HG03521 (cell line): ENCODE results near the gene TFF2.

Experiments
- ATAC-seq: cut with Tn5 transposase; IDR thresholded peaks from one replicate; pipeline ENCODE4 v1.9.1; 2021; ENCODE audit warnings: mild to moderate bottlenecking, moderate library complexity; ENCODE audit not compliant: unreplicated experiment

Gene TFF2, protein sequence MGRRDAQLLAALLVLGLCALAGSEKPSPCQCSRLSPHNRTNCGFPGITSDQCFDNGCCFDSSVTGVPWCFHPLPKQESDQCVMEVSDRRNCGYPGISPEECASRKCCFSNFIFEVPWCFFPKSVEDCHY

DNA sequence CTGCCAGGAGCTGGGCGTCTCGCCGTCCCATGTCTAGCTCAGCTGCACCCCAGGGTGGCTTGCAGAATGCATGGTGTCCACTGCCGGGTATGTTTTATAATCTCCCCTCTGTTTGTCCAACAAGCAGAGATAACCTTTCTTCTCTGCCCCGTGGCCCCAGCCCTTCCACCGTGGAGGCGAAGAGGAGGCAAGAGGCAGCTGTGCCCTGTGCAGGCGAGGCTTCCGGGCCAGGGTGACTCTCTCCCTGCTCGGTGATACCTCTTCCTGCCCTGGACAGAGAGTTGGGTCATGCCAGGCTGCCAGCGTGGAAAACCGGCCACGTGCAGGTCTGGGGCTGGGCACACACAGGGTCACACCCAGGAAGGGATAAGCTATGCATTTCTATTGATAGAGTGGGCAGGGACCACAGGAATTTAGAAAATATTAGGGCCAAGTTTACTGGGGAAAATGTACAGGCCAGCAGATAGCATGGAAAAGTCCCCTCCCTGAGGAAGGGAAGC, at the start of gene TFF2:
TFF2 (minus strand) TSS at position 68 of the 500 bp plus-strand sequence; CDS start at position 31, 37 bp downstream.
- no peak for ATAC-seq

DNA sequence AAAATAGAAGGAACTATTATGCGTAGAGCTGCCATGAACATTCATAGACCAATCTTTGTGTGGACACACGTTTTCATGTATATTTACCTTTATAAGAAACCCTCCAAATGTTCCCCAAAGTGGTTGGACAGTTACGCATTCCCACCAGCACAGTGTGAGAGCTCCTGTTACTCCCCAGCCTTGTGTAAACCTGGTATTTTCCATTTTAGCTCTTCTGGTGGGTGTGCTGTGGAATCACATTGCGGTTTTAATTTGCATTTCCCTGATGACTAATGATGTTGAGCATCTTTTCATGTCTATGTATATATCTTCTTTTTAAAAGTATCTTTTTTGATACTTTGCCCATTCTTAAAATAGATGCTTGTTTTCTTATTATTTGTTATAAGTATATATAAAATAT, 49.7 kb upstream of the TFF2 start:
- no peak for ATAC-seq

DNA sequence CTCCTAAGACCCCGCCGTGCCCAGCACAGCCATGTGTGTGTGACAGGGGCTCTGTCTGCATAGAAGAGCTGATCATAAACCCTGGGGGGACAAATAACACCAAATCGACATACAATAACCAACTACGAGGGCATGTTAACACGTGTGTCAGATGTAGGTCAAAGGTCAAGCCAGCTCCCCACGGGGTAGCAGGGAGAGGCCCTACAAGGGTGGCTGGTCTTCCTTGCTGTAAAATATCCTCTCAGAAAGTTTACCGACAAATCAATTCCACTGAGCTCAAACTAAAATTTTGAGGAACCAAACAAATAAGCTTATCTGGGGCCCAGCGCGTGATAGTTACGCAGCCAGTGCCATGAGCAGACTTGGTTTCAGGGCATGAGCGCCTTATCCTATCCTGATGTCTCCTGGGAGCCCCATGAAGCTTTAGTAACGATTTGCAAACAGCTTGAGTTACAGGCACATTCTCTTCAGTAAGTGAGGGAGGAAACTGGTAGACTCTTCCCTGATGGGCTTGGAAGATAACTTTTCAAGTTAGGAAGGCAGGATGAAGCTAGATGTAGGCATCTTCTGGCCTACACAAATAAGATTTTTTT, 47.7 kb upstream of the TFF2 start:
- ATAC-seq, result no peak

DNA sequence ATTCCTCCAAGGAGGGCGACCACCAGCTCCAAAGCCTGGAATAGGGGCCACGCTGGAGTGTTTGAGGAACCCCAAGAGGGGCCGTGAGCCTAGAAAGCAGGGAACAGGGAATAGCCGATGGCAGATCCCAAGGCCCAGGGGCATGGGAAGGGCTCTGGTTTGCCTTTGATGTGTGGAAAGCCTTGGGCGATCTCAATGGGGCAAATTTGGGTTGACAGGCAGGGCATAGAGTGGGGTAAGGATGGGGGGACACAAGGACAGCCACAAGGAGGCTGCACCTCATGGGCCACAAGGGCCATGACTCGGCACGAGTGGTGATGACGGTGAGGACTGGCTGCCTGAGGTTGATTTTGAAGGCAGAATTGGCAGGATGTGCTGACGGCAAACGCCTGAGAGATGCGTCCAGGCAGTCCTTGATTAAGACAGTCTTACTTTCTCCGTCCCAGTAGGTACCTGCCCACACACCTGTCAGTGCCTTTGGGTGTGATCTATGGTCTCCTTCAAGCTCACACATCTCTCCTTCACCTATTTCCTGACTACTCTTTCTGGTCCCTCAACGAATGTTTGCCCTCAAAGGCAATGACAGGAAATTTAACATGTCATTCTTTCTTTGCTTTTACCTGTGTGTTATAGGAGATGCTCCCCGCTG, 47.1 kb upstream of the TFF2 start:
- ATAC-seq, result no peak

DNA sequence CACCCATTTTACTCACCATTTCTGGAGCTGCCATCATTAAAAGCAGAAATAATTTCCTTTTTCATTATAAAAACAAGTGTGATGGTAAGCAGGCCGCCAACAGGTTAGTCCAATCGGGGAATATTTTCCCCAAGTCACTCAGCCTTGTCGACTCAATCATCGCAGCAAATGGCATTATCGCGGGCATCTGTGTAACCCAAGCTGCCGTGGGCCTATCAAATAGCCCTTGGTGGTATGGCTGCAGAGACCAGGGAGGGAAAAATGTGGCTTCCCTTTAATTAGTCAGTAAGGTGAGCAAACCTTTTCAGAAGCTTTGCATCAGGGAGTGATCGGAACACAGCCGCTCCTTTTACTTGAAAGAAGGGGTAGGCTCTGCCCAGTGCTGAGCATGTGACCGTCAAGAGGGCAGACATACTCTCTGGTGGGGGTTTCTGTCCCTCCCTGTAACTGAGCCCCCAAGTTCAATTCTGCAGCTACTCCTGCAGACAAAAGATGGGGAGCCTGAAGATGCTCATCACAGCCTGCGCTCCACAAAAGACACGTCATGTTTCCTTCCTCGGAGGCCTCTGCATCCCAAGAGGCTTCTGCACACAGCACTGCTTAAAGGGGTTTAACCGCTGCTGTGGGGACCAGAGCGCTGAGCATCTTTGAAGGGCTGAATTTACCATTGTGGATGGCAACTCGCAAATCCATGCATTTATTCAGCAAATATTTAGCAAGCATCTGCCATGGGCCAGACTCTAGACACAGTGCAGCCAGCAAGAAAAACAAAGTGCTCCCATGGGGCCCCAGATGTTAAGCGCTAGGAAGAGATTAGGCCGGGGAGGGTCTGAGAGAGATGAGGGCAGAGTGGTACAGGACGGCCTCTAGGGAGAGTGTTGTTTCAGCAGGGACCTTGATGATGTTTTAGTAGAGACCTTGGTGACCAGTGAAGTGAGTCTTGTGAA, 46.3 kb upstream of the TFF2 start:
- no peak for ATAC-seq

DNA sequence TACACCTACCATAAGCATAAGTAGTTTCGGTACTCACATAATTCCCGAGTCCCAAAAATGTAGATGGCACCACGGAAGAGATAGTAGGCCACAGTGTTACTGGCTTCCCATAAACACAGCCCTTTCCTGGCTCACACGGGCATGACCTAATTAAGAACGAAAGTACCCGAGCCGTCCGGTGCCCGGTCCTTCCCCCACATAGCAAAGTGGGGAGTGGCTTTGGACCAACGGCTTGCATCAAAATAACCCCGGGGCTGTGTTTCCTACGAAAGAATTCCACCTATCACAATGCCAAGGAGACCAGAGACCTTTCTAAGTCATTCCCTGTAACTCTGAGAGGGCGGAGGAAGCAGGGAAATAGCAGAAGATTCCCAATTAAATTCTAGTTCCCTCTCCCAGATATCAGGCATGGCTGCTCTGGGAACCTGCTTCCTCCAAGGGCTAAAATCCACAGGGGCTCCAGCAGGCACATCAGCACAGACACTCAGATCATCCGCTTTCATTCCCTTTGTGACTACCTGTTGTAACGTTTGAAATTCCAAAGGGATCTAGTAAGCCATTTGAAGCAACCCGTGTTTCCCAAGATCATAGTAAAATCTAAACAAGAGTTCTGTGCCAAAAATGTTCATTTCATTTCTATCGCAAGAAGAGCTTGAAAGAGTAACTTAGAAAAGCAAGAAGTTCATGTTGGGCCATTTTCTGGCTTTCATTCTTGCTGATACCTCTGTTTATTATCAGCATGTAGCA, 45.3 kb upstream of the TFF2 start, which contains the start of gene TMPRSS3:
TMPRSS3 (minus strand) TSS at position 148 of the 747 bp plus-strand sequence. CDS start 635 bp downstream, outside the sequence.
- ATAC-seq, result no peak

DNA sequence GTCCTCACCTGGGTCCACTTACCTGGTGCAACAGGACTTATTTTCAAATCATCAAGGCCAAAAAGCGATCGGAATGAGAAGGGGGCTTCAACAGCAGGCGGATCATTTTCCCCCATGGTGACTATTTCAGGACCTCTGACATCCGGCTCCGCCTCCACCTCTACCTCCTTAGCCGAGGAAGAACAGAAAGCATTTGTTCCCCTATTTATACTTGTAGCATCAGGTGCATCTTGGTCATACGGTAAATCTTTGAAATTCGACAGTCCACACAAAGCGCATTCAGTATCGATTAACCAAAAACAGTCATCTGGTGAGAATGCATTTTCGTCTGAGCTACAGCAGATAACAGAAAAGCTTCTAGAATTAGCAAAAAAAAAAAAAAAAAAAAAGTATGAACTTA, 44.5 kb upstream of the TFF2 start:
- no peak for ATAC-seq

DNA sequence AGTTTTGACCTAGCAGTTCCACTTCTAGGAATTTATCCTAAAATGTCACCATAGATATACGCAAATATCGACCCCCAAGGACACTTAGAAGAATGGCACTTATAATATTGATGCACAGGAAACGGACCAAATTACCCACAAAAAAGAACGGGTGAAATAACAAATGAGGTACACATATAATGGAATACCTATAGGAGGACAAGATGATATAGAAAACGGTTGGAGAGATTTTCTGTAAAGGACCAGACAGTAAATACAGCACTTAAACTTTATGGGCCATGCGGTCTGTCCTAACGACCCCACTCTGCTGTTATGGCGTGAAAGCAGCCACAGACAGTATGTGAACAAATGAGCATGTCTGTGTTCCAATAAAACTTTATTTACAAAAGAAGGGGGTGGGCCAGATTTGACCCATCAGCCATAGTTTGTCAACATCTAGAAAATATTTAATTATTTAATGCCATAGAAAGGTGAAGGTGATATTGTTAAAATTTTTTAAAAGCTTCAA, 42.7 kb upstream of the TFF2 start:
- ATAC-seq, result no peak

DNA sequence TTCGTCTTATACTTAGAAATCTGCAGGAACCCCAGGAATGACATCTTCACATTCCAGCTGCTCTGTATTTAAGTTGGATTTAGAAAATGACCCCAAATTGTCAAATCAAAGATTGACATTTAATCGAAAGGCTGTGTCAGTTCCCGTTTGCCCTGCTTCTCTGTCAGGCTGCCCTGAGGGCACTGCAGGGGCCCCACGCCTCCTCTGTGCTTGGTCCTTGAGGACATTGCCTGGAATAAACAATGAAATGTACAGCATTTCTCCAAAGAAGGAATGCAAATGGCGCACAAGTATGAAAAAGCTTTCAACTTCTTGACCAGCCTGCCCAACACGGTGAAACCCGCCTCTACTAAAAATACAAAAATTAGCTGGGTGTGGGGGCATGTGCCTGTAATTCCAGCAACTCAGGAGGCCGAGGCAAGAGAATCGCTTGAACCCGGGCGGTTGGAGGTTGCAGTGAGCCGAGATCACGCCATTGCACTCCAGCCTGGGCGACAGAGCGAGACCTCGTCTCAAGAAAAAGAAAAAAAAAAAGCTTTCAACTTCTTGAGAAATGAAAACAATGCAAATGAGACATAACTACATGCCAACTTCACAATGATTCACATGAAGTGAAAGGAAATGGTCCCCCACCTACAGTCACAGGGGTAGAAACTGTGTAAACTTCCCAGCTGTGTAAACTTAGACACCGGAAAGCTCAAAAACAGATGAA, 42.1 kb upstream of the TFF2 start:
- ATAC-seq, result no peak

DNA sequence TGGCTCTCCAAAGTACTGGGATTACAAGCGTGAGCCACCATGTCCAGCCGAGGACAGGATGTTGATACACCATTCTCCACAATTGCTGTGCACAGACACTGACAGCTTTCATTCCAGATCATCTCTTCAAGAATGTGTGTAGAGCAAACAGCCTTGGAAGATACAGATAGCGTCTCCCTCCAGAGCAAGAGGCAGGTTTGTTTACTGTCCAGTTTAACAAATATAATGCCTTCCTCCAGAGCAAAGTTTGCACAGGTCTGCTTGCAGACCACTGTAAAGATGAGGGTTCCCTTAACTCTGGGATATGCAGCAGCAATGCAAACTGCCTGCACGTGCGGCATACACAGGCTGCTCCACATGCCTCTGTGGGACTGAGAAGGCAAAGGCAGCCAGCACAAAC, 40.5 kb upstream of the TFF2 start:
- ATAC-seq, result no peak

DNA sequence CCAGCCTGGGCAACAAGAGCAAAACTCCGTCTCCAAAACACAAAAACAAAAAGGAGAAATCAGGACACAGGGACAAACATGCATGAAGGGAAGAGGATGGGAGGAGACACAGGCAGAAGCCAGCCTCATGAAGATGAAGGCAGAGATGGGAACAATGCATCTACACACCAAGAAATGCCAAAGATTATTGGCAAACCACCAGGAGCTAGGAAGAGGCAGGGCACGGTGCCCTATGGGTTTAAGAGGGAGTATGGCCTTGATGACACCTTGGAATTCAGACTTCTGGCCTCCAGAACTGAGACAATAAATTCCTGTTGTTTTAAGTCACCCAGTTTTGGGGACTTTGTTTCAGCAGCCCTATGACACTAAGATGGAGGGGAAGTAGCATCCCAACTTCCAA, 39.9 kb upstream of the TFF2 start:
- no peak for ATAC-seq

DNA sequence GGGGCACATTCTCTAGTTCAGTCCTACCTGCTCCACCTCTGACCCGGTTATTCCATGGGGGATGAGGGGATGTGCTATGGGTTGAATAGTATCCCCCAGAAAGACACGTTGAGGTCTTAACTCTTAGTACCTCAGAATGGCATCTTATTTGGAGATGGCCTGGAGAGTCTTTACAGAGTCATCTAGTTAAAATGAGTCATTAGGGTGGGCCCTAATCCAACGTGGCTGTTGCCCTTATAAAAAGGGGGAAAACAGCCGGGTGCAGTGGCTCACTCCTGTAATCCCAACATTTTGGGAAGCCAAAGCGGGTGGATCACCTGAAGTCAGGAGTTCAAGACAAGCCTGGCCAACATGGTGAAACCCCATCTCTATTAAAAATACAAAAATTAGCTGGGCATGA, 39.4 kb upstream of the TFF2 start:
- no peak for ATAC-seq

DNA sequence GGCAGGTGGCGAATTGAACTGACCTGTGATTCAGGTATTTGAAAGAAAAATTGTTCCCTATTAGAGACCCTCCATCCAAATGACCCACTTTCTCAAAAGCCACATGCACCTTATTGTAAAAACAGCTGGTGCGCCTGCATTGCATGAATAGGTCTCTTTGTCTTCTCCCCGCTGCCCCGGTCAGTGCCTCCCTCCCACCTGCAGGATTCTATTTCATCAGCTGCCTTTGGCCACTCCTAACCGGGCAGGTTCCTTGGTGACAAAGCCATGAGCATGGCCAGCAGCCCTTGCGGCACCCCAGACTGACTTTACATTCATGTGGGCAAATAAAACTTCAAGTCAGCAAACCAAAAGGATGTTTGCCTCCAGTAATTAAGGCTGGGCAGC, 38.6 kb upstream of the TFF2 start:
- no peak for ATAC-seq

DNA sequence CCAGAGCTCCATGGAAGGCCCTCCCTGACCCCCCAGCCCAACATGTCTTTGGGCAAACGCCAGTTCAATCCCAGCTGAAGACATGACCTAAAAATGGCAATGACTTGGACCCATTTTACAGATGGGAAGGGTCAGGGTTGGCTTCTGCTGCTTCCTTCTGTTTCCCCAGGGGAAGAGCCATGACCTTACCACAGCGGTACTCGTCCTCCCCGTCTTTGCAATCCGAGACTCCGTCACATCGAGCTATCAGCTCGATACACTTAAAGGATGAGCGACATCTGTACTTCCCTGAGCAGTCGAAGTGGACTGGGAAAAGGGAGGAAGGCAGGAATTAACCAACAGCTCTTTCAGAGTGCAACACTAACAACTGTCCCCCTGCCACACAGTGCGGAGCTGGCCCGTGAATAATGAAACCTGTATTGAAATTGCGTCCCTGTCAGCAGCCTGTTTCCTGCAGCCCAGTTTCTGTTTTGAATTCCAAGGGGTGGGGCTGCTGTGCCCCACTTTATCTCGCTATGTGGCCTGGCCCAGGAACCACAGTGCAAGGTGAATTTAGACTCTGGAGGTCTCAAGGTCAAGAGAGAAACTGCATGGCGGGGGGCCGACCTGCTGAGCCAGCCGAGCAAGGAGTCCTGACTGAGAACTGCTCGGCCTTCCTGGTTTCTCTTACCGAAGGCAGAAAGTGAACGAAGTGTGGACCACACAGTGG, 38.1 kb upstream of the TFF2 start:
- no peak for ATAC-seq

DNA sequence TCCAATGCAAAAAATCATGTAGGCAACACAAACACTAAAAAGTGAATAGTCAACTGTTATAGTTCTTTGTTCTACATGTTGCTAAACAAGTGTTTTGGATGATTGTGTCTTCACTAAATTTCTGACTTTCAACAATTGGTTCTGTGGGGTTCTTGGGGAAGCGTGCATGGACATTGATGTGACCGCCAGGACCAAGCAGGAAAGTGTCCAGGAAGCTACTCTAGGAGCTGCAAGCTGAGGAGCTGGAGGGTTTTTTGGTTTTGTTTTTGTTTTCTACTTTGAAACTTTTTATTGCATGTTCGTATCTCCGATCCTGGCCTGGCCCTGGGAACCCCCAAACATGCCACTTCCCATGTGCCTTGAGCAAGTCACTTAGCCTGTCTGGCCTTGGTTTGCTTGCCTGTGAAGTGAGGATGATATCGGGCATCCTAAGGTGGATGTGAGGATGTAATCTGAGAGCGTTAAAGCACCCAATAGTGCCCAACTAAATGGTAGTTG, 37.1 kb upstream of the TFF2 start:
- ATAC-seq, result no peak

DNA sequence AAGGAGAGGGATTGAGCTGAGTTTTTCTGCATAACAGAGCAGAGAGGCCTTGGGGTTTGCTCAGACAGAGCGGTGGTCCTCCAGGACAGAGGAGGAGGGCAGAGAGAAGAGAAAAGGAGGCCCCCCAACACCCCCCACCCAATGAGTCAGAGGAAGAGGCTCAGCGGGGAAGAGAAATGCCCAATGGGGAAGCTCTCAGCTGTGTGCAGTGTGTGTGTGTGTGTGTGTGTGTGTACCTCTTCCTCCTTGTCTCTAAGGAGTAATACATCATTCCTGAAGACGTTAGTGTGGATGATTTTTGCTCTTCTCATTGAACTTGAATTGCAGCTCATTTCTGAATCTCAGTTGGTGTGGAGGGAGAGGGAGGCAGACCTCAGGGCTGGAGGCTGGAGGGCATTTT, 36.4 kb upstream of the TFF2 start:
- no peak for ATAC-seq

DNA sequence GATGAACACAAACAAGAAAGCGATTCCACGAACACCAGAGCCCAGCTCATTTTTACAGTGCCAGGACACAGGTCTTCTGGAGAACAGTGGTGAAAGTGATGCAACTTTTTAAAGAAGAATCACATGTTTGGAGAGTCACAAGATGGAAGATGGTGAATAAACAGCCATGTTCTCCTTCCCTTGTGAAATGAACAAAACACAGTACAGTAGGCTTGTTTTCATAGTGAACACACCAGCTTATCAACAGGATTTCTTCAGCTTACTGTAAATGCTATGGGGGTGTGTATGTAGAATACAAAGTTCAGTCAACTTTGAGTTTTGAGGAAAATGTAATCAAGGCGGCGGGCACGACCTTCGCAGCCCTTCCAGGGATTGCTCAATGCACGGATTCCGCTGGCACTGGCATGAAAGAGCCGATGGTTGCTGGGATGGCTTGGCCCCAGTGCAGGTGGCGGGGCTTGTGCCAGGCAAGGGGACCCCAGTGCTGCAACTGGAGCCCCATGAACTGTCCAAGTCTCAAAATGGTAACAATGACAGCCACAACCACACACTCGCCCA, 35.3 kb upstream of the TFF2 start:
- no peak for ATAC-seq

DNA sequence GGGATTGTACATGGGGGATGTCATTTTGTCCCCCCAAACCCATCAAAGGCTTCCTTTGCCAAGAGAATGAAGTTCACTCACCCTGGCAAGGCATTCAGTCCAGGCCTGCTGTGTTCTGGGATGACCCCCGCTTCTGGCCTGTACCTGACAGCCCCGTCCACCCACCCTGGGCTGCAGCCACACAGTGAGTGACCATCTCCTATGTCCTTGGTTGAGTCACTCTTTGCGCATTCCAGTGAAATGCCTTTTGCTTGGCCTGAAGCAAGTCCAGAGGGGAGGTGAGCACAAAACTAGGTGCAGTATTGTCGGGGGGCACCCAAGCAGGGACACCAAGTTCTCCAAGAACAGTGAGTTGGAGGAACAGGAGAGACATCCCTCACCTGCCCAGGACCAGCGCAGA, 34.8 kb upstream of the TFF2 start:
- ATAC-seq, result no peak

DNA sequence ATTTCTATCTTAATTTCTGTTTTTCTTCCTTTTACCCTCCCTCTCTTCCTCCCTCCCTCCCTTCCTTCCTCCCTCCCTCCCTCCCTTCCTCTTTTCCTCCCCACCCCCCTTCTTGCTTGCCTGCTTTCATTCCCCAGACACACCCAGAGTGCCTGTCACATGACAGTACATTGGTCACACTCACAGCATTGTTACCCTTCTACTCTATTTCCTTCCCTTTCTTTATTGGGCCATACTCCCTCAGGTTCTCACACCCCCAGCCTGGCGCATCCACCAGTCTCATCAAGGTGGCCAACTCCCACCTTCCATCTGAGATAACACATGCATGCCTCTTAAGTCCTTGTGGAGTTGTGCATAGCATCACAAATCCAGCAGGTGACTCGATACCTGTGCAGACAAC, 34.2 kb upstream of the TFF2 start:
- no peak for ATAC-seq
